ENCODE results near the gene RAD21L1. TPM values are rescaled to one million over a fixed set of nuclear protein-coding genes. Genes with fewer than 3 reads are reported as not detected.

The RAD21L1 gene
- total RNA-seq, 2 donors from 2014 or later: 0.21 to 1.2 TPM

- peak overlapping the region; percentile 85 to 90 for H3K4me3 Mint-ChIP-seq
- H3K9me3 Mint-ChIP-seq: no peaks in the 10 kb centered on the region
- DNase-seq (no peak), ATAC-seq (replicated peaks in 1 of 2) (peak; percentile 23 to 35)
- H3K4me1 Mint-ChIP-seq (ENCODE audit: low read depth): peaks cover 52% of the 10 kb centered on the region
- no peaks in the 10 kb centered on the region for H3K27me3 Mint-ChIP-seq (ENCODE audit: low read depth)
- peak overlapping the region; percentile 66 for H3K27ac Mint-ChIP-seq
- no peaks in the 10 kb centered on the region for H3K36me3 Mint-ChIP-seq (ENCODE audit: insufficient read depth in 2 of 2)
These were observed 60.6 kb downstream of the RAD21L1 start for GRCh38 chr20:1286267-1287024.

GRCh38 chr20:1287306-1287705 is 61.5 kb downstream of the RAD21L1 start:
- no peaks in the 10 kb centered on the region for H3K9me3 Mint-ChIP-seq
- peak overlapping the region; percentile 85 to 90 for H3K4me3 Mint-ChIP-seq
- no peaks in the 10 kb centered on the region for H3K36me3 Mint-ChIP-seq (ENCODE audit: insufficient read depth in 2 of 2)
- H3K4me1 Mint-ChIP-seq (ENCODE audit: low read depth): peaks cover 49% of the 10 kb centered on the region
- DNase-seq (no peak), ATAC-seq (replicated peaks in 1 of 2) (peak; percentile 80 to 87)
- H3K27ac Mint-ChIP-seq: peak overlapping the region; percentile 89
- H3K27me3 Mint-ChIP-seq (ENCODE audit: low read depth): no peaks in the 10 kb centered on the region

GRCh38 chr20:1287787-1288569 is 62.1 kb downstream of the RAD21L1 start:
- Mint-ChIP-seq H3K4me3 (peak overlapping the region in 1 of 2 donors; percentile 85), H3K36me3 (ENCODE audit: insufficient read depth in 2 of 2) (no peaks in the 10 kb centered on the region), H3K27ac (no peak overlapping the region), H3K4me1 (ENCODE audit: low read depth) (peaks cover 44% of the 10 kb centered on the region), H3K9me3 (no peaks in the 10 kb centered on the region), H3K27me3 (ENCODE audit: low read depth) (no peaks in the 10 kb centered on the region)
- DNase-seq (no peak), ATAC-seq (replicated peaks in 1 of 2) (no peak)

- DNase-seq (no peak), ATAC-seq (replicated peaks in 1 of 2) (no peak)
- H3K4me3 Mint-ChIP-seq: no peak overlapping the region
- H3K36me3 Mint-ChIP-seq (ENCODE audit: insufficient read depth in 2 of 2): no peaks in the 10 kb centered on the region
- H3K4me1 Mint-ChIP-seq (ENCODE audit: low read depth): peaks cover 16% of the 10 kb centered on the region
- H3K27me3 Mint-ChIP-seq (ENCODE audit: low read depth): no peaks in the 10 kb centered on the region
- H3K27ac Mint-ChIP-seq: no peak overlapping the region
- H3K9me3 Mint-ChIP-seq: no peaks in the 10 kb centered on the region
These were observed 65.4 kb downstream of the RAD21L1 start for GRCh38 chr20:1291191-1291741.

GRCh38 chr20:1292620-1293019 is 66.8 kb downstream of the RAD21L1 start:
- H3K4me3 Mint-ChIP-seq: no peak overlapping the region
- H3K27me3 Mint-ChIP-seq (ENCODE audit: low read depth): no peaks in the 10 kb centered on the region
- H3K27ac Mint-ChIP-seq: no peak overlapping the region
- no peak for ATAC-seq (replicated peaks in 1 of 2)
- H3K9me3 Mint-ChIP-seq: no peaks in the 10 kb centered on the region
- peaks cover 2% of the 10 kb centered on the region for H3K4me1 Mint-ChIP-seq (ENCODE audit: low read depth)
- no peaks in the 10 kb centered on the region for H3K36me3 Mint-ChIP-seq (ENCODE audit: insufficient read depth in 2 of 2)
- DNase-seq: no peak

GRCh38 chr20:1293641-1294379 is 68.0 kb downstream of the RAD21L1 start:
- no peak for ATAC-seq (replicated peaks in 1 of 2)
- H3K4me3 Mint-ChIP-seq: no peak overlapping the region
- H3K27me3 Mint-ChIP-seq (ENCODE audit: low read depth): no peaks in the 10 kb centered on the region
- no peak for DNase-seq
- no peaks in the 10 kb centered on the region for H3K36me3 Mint-ChIP-seq (ENCODE audit: insufficient read depth in 2 of 2)
- no peaks in the 10 kb centered on the region for H3K9me3 Mint-ChIP-seq
- no peak overlapping the region for H3K27ac Mint-ChIP-seq
- no peaks in the 10 kb centered on the region for H3K4me1 Mint-ChIP-seq (ENCODE audit: low read depth)

GRCh38 chr20:1294497-1294896 is 68.7 kb downstream of the RAD21L1 start:
- DNase-seq: no peak
- Mint-ChIP-seq H3K27ac (no peak overlapping the region), H3K4me1 (ENCODE audit: low read depth) (peaks cover 1% of the 10 kb centered on the region), H3K36me3 (ENCODE audit: insufficient read depth in 2 of 2) (no peaks in the 10 kb centered on the region), H3K27me3 (ENCODE audit: low read depth) (no peaks in the 10 kb centered on the region), H3K9me3 (no peaks in the 10 kb centered on the region), H3K4me3 (no peak overlapping the region)
- no peak for ATAC-seq (replicated peaks in 1 of 2)

GRCh38 chr20:1295276-1295930 is 69.6 kb downstream of the RAD21L1 start:
- no peak overlapping the region for H3K27ac Mint-ChIP-seq

GRCh38 chr20:1296117-1296610 is 70.3 kb downstream of the RAD21L1 start:
- Mint-ChIP-seq H3K36me3 (ENCODE audit: insufficient read depth in 2 of 2) (no peaks in the 10 kb centered on the region), H3K4me3 (no peak overlapping the region), H3K9me3 (no peaks in the 10 kb centered on the region), H3K27me3 (ENCODE audit: low read depth) (no peaks in the 10 kb centered on the region), H3K4me1 (ENCODE audit: low read depth) (peaks cover 15% of the 10 kb centered on the region), H3K27ac (no peak overlapping the region)
- DNase-seq (no peak), ATAC-seq (replicated peaks in 1 of 2) (no peak)

More at GRCh38 chr20:1295276-1295930, 69.6 kb downstream of the RAD21L1 start:
- no peaks in the 10 kb centered on the region for H3K9me3 Mint-ChIP-seq
- peaks cover 7% of the 10 kb centered on the region for H3K4me1 Mint-ChIP-seq (ENCODE audit: low read depth)
- H3K27me3 Mint-ChIP-seq (ENCODE audit: low read depth): no peaks in the 10 kb centered on the region
- no peak overlapping the region for H3K4me3 Mint-ChIP-seq
- ATAC-seq (replicated peaks in 1 of 2) (no peak), DNase-seq (no peak)
- no peaks in the 10 kb centered on the region for H3K36me3 Mint-ChIP-seq (ENCODE audit: insufficient read depth in 2 of 2)

- Mint-ChIP-seq H3K27me3 (ENCODE audit: low read depth) (no peaks in the 10 kb centered on the region), H3K36me3 (ENCODE audit: insufficient read depth in 2 of 2) (no peaks in the 10 kb centered on the region), H3K4me3 (no peak overlapping the region), H3K4me1 (ENCODE audit: low read depth) (peaks cover 20% of the 10 kb centered on the region), H3K9me3 (no peaks in the 10 kb centered on the region), H3K27ac (no peak overlapping the region)
- DNase-seq (no peak), ATAC-seq (replicated peaks in 1 of 2) (no peak)
These were observed 71.1 kb downstream of the RAD21L1 start for GRCh38 chr20:1296922-1297321.

- no peak overlapping the region for H3K27ac Mint-ChIP-seq
- H3K27me3 Mint-ChIP-seq (ENCODE audit: low read depth): no peaks in the 10 kb centered on the region
- H3K36me3 Mint-ChIP-seq (ENCODE audit: insufficient read depth in 2 of 2): no peaks in the 10 kb centered on the region
- no peaks in the 10 kb centered on the region for H3K9me3 Mint-ChIP-seq
- no peak for DNase-seq
- peaks cover 20% of the 10 kb centered on the region for H3K4me1 Mint-ChIP-seq (ENCODE audit: low read depth)
- no peak for ATAC-seq (replicated peaks in 1 of 2)
- no peak overlapping the region for H3K4me3 Mint-ChIP-seq
These were observed 71.6 kb downstream of the RAD21L1 start for GRCh38 chr20:1297486-1297885.

GRCh38 chr20:1298166-1298565 is 72.3 kb downstream of the RAD21L1 start:
- Mint-ChIP-seq H3K9me3 (no peaks in the 10 kb centered on the region), H3K27me3 (ENCODE audit: low read depth) (no peaks in the 10 kb centered on the region), H3K4me1 (ENCODE audit: low read depth) (peaks cover 20% of the 10 kb centered on the region), H3K36me3 (ENCODE audit: insufficient read depth in 2 of 2) (no peaks in the 10 kb centered on the region), H3K27ac (no peak overlapping the region), H3K4me3 (no peak overlapping the region)
- ATAC-seq (replicated peaks in 1 of 2) (no peak), DNase-seq (no peak)
